GM12878 (cell line): Measurements from ENCODE around the gene RDM1. TPM values are rescaled to one million over a fixed set of nuclear protein-coding genes. Genes with fewer than 3 reads are reported as not detected.

Source experiments
- ATAC-seq: fragments of 200-7000 bp; cut with Tn5 transposase; 3 replicates; pipeline ENCODE4 v1.9.1; 2020; ENCODE audit warnings: mild to moderate bottlenecking, moderate library complexity
- BruUV-seq: library from RNA; stranded (reverse); fragments of 400-500 nt; replicated peaks from 2 replicates; lab custom pipeline; 2021; lab: Mats Ljungman, UMichigan
- CTCF ChIA-PET: fragments of 300-600 bp; sonication (Branson Sonifier 250); formaldehyde crosslinking; extraction: SDS; loops from one replicate; lab custom pipeline; 2021; ENCODE audit warnings: inconsistent platforms; lab: Yijun Ruan, JAX
- POLR2A ChIA-PET: fragments of 350-600 bp; formaldehyde crosslinking; extraction: SDS; loops from one replicate; lab custom pipeline; 2021; ENCODE audit warnings: inconsistent platforms; lab: Charles Lee
- RAD21 ChIA-PET: fragments of 300-600 bp; sonication (Branson Sonifier 250); formaldehyde crosslinking; loops from one replicate; lab custom pipeline; 2023; ENCODE audit warnings: antibody characterized with exemption; ENCODE audit not compliant: unreplicated experiment; lab: Charles Lee
- SMC1A ChIA-PET: fragments of 300-600 bp; sonication (Branson Sonifier 250); formaldehyde crosslinking; loops from one replicate; lab custom pipeline; 2023; ENCODE audit not compliant: unreplicated experiment, uncharacterized antibody; lab: Charles Lee
- DNase-seq: peaks from one replicate; pipeline ENCODE4 v3.0.0-alpha.2; 2011; ENCODE audit warnings: low read depth, low spot score
- FAIRE-seq: peaks from 3 replicates; lab custom pipeline; 2011; peaks lifted over from hg19 to GRCh38; lab: Jason Lieb, UNC
- H2AFZ ChIP-seq: 2 replicates; pipeline ENCODE4 v1.6.0; 2011; ENCODE audit warnings: low read depth, low read length, control low read depth; ENCODE audit not compliant: control insufficient read depth
- H3K27ac ChIP-seq: 2 replicates; pipeline ENCODE4 v1.5.1; 2011; ENCODE audit warnings: control low read depth; ENCODE audit not compliant: control insufficient read depth, insufficient read depth
- H3K27me3 ChIP-seq, 2 experiments: replicated peaks in 1 of 2; 2 replicates each; pipeline versions ENCODE4 v1.6.0 to v1.6.1; 2011; ENCODE audit warnings: low read length in 1 of 2; ENCODE audit not compliant: control insufficient read depth in 2 of 2, insufficient read depth in 2 of 2
- H3K36me3 ChIP-seq, 2 experiments: 2 replicates each; pipeline ENCODE4 v1.5.1; 2011; ENCODE audit warnings: low read length in 1 of 2; ENCODE audit not compliant: control insufficient read depth in 2 of 2, insufficient read depth in 2 of 2
- H3K4me1 ChIP-seq: 2 replicates; pipeline ENCODE4 v1.6.1; 2011; ENCODE audit warnings: mild to moderate bottlenecking, low read length, moderate library complexity, mixed read lengths; ENCODE audit not compliant: control insufficient read depth, insufficient read depth
- H3K4me2 ChIP-seq: 2 replicates; pipeline ENCODE4 v1.6.0; 2011; ENCODE audit warnings: control low read depth; ENCODE audit not compliant: control insufficient read depth, insufficient read depth
- H3K4me3 ChIP-seq: fragments of 200-600 bp; sonication (generic); 2 replicates; pipeline ENCODE4 v1.5.1; 2016
- H3K79me2 ChIP-seq: 2 replicates; pipeline ENCODE4 v1.6.0; 2011; ENCODE audit warnings: low read length; ENCODE audit not compliant: control insufficient read depth, insufficient read depth
- H3K9ac ChIP-seq: 2 replicates; pipeline ENCODE4 v1.8.0; 2011; ENCODE audit warnings: low read length, control low read depth, mixed read lengths; ENCODE audit not compliant: control insufficient read depth, insufficient read depth
- H3K9me3 ChIP-seq: replicated peaks from 3 replicates; pipeline ENCODE4 v1.5.1; 2011; ENCODE audit warnings: mild to moderate bottlenecking, low read length; ENCODE audit not compliant: control insufficient read depth, insufficient read depth
- H4K20me1 ChIP-seq: 2 replicates; pipeline ENCODE4 v1.6.0; 2011; ENCODE audit not compliant: control insufficient read depth, insufficient read depth
- BMI1 ChIP-seq: fragments of 450-650 bp; IDR thresholded peaks from 2 replicates; pipeline ENCODE4 v1.6.1; 2016; ENCODE audit warnings: mild to moderate bottlenecking, moderate library complexity, borderline replicate concordance
- CHD4 ChIP-seq: fragments of 200-600 bp; sonication (generic); IDR thresholded peaks from 2 replicates; pipeline ENCODE4 v1.6.1; 2016; ENCODE audit warnings: mild to moderate bottlenecking
- MEF2B ChIP-seq: fragments of 450-650 bp; IDR thresholded peaks from 2 replicates; pipeline ENCODE4 v1.6.1; 2018; ENCODE audit warnings: mild to moderate bottlenecking, moderate library complexity; ENCODE audit not compliant: partially characterized antibody, poor library complexity, severe bottlenecking
- PML ChIP-seq: IDR thresholded peaks from 2 replicates; pipeline ENCODE4 v1.6.1; 2012; ENCODE audit warnings: low read length, inconsistent platforms
- RUNX3 ChIP-seq: IDR thresholded peaks from 2 replicates; pipeline ENCODE4 v1.6.1; 2012; ENCODE audit warnings: low read length, inconsistent platforms
- YY1 ChIP-seq: IDR thresholded peaks from 2 replicates; pipeline ENCODE4 v1.6.1; 2011; ENCODE audit warnings: low read depth, mild to moderate bottlenecking, low read length
- ZBTB40 ChIP-seq: fragments of 450-650 bp; IDR thresholded peaks from 2 replicates; pipeline ENCODE4 v1.6.1; 2016; ENCODE audit warnings: mild to moderate bottlenecking, moderate library complexity, borderline replicate concordance
- ZZZ3 ChIP-seq: IDR thresholded peaks from 2 replicates; pipeline ENCODE4 v1.6.1; 2011; ENCODE audit warnings: low read depth; ENCODE audit not compliant: control insufficient read depth, insufficient read length
- WGBS: methylation state at CpG from one replicate; pipeline ENCODE4 v1.1.6; 2016; ENCODE audit warnings: low lambda C conversion rate; ENCODE audit not compliant: insufficient replicate concordance, insufficient coverage; ENCODE audit errors: missing lambda C conversion rate; 5-methylcytosine and 5-hydroxymethylcytosine counted together
- in situ Hi-C: fragments of 300-500 bp; cut with MboI; formaldehyde crosslinking; loops from 9 replicates; pipeline ENCODE4 v1.14.3; 2018; ENCODE audit warnings: mixed read lengths
- intact Hi-C: fragments of 100-400 bp; cut with micrococcal nuclease; formaldehyde crosslinking; loops from one replicate; pipeline ENCODE4 v1.14.2; 2022; ENCODE audit not compliant: unreplicated experiment
- polyA plus RNA-seq, 11 experiments: library from polyadenylated mRNA; depleted of rRNA in 4 of 11; unstranded in 6 of 11; stranded (reverse) in 5 of 11; fragments of >200 nt; fragmentation: Nextera tagmentation in 4 of 11; fragmentation: Illumina TruSeq in 1 of 11; extraction: Ambion mirVana in 4 of 11; extraction: Trizol in 1 of 11; gene quantifications; 1 replicate in 1 of 11; 2 replicates in 10 of 11; pipeline versions ENCODE4 v1.2.1 to v1.2.3, GENCODE V29; 2011 to 2016; ENCODE audit warnings: inconsistent platforms in 2 of 11, missing spikeins in 2 of 11, low read depth in 1 of 11
- total RNA-seq, 4 experiments: library from RNA; depleted of rRNA in 3 of 4; stranded (reverse); fragments of >200 nt in 3 of 4; fragmentation: Illumina TruSeq in 1 of 4; extraction: Trizol in 1 of 4; gene quantifications; 2 replicates each; pipeline versions ENCODE4 v1.2.1 to v1.2.3, GENCODE V29; 2013 to 2021
- TF ChIP-seq, protein P1 (sequence below): fragments of 450-650 bp; formaldehyde crosslinking; IDR thresholded peaks from 2 replicates; pipeline ENCODE4 v1.5.0; 2022; ENCODE audit warnings: mild to moderate bottlenecking, missing genetic modification characterization
- TF ChIP-seq, protein P2 (sequence below): fragments of 450-650 bp; IDR thresholded peaks from 2 replicates; pipeline ENCODE4 v1.6.1; 2017; ENCODE audit warnings: mild to moderate bottlenecking, moderate library complexity
- TF ChIP-seq, protein P3 (sequence below): fragments of 450-650 bp; IDR thresholded peaks from 2 replicates; pipeline ENCODE4 v1.6.1; 2017; ENCODE audit warnings: low read depth, mild to moderate bottlenecking, moderate library complexity

Gene RDM1
- total and polyA plus RNA-seq, 10 of the 15 experiments (the other 5 are each of a cell fraction or from before 2014, with no cell fraction given) = 5.7 to 18.4 (median 10.7) TPM

DNA sequence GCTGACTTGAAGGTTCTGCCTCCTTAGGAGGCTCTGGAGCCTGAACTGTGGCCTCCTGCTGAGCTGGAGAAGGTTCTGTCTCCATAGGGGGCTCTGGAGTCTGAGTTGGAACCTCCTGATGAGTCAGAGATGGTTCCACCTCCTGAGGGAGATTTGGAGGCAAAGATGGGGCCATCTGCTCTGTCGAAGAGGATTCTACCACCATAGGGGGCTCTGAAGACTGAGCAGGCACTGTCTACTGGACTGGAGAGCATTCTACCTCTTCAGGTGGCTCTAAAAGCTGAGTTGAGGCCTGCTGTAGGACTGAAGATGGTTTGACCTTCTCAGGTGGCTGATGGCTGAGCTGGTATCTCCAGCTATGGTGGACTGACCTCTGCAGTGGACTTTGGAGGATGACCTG, 16.2 kb downstream of the RDM1 start:
- H3K9ac ChIP-seq = no peak overlapping the region
- ATAC-seq = no peak
- BruUV-seq = no TSS peak
- H3K36me3 ChIP-seq = no peaks in the 10 kb centered on the region
- DNase-seq = no peak
- H3K4me1 ChIP-seq = no peaks in the 10 kb centered on the region
- ChIA-PET RAD21 (no interaction called here), SMC1A (interaction anchor here (1.1 to 2.1 kb wide), 5 partner anchors 9 to 39 kb away, joined by 3 to 7 read pairs (median 4); no protein-coding TSS in a partner anchor), CTCF (interaction anchor here (0.7 to 1.1 kb wide), 2 partner anchors 9 to 13 kb away, joined by 3 to 4 read pairs; no protein-coding TSS in a partner anchor), POLR2A (interaction anchor here (1.0 kb wide), 1 partner anchor 8 kb away, joined by 4 read pairs; no protein-coding TSS in a partner anchor)
- H3K27me3 ChIP-seq = no peaks in the 10 kb centered on the region
- FAIRE-seq = no peak
- 36% methylated on average over 1 of the region's 1 CpG for WGBS
- no peaks in the 10 kb centered on the region for H3K9me3 ChIP-seq
- H3K4me3 ChIP-seq = no peak overlapping the region
- in situ Hi-C loops (no loop called here), intact Hi-C loops (no loop called here)
- no peak overlapping the region for H3K27ac ChIP-seq
- no peaks in the 10 kb centered on the region for H3K79me2 ChIP-seq
- H3K4me2 ChIP-seq = no peak overlapping the region
- H4K20me1 ChIP-seq = no peaks in the 10 kb centered on the region
- no peak overlapping the region for H2AFZ ChIP-seq
- TF ChIP-seq CHD4 (no peak), YY1 (no peak), ZBTB40 (no peak), MEF2B (no peak), BMI1 (no peak), PML (no peak), ZZZ3 (no peak), RUNX3 (no peak)
- TF ChIP-seq, protein P1, sequence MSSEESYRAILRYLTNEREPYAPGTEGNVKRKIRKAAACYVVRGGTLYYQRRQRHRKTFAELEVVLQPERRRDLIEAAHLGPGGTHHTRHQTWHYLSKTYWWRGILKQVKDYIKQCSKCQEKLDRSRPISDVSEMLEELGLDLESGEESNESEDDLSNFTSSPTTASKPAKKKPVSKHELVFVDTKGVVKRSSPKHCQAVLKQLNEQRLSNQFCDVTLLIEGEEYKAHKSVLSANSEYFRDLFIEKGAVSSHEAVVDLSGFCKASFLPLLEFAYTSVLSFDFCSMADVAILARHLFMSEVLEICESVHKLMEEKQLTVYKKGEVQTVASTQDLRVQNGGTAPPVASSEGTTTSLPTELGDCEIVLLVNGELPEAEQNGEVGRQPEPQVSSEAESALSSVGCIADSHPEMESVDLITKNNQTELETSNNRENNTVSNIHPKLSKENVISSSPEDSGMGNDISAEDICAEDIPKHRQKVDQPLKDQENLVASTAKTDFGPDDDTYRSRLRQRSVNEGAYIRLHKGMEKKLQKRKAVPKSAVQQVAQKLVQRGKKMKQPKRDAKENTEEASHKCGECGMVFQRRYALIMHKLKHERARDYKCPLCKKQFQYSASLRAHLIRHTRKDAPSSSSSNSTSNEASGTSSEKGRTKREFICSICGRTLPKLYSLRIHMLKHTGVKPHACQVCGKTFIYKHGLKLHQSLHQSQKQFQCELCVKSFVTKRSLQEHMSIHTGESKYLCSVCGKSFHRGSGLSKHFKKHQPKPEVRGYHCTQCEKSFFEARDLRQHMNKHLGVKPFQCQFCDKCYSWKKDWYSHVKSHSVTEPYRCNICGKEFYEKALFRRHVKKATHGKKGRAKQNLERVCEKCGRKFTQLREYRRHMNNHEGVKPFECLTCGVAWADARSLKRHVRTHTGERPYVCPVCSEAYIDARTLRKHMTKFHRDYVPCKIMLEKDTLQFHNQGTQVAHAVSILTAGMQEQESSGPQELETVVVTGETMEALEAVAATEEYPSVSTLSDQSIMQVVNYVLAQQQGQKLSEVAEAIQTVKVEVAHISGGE (CRISPR knock-in tag) = no peak
- TF ChIP-seq, protein P2, sequence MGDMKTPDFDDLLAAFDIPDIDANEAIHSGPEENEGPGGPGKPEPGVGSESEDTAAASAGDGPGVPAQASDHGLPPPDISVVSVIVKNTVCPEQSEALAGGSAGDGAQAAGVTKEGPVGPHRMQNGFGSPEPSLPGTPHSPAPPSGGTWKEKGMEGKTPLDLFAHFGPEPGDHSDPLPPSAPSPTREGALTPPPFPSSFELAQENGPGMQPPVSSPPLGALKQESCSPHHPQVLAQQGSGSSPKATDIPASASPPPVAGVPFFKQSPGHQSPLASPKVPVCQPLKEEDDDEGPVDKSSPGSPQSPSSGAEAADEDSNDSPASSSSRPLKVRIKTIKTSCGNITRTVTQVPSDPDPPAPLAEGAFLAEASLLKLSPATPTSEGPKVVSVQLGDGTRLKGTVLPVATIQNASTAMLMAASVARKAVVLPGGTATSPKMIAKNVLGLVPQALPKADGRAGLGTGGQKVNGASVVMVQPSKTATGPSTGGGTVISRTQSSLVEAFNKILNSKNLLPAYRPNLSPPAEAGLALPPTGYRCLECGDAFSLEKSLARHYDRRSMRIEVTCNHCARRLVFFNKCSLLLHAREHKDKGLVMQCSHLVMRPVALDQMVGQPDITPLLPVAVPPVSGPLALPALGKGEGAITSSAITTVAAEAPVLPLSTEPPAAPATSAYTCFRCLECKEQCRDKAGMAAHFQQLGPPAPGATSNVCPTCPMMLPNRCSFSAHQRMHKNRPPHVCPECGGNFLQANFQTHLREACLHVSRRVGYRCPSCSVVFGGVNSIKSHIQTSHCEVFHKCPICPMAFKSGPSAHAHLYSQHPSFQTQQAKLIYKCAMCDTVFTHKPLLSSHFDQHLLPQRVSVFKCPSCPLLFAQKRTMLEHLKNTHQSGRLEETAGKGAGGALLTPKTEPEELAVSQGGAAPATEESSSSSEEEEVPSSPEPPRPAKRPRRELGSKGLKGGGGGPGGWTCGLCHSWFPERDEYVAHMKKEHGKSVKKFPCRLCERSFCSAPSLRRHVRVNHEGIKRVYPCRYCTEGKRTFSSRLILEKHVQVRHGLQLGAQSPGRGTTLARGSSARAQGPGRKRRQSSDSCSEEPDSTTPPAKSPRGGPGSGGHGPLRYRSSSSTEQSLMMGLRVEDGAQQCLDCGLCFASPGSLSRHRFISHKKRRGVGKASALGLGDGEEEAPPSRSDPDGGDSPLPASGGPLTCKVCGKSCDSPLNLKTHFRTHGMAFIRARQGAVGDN = no peak
- TF ChIP-seq, protein P3, sequence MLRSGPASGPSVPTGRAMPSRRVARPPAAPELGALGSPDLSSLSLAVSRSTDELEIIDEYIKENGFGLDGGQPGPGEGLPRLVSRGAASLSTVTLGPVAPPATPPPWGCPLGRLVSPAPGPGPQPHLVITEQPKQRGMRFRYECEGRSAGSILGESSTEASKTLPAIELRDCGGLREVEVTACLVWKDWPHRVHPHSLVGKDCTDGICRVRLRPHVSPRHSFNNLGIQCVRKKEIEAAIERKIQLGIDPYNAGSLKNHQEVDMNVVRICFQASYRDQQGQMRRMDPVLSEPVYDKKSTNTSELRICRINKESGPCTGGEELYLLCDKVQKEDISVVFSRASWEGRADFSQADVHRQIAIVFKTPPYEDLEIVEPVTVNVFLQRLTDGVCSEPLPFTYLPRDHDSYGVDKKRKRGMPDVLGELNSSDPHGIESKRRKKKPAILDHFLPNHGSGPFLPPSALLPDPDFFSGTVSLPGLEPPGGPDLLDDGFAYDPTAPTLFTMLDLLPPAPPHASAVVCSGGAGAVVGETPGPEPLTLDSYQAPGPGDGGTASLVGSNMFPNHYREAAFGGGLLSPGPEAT = no peak
